Nephron progenitor cell (in vitro differentiated cells): Measurements from ENCODE around the gene FNDC3B.

Experiments used
- DNase-seq: peaks from one replicate; pipeline ENCODE4 v3.0.0; 2021
- H3K27ac Mint-ChIP-seq: 2 replicates; pipeline ENCODE4 v1.8.0; 2021; ENCODE audit warnings: mild to moderate bottlenecking, moderate library complexity, mixed read lengths
- H3K27me3 Mint-ChIP-seq: 2 replicates; pipeline ENCODE4 v1.8.0; 2021; ENCODE audit warnings: mild to moderate bottlenecking, low read depth, mixed read lengths; ENCODE audit not compliant: poor library complexity
- H3K36me3 Mint-ChIP-seq: 2 replicates; pipeline ENCODE4 v1.8.0; 2021; ENCODE audit warnings: low read depth, mixed read lengths
- H3K4me1 Mint-ChIP-seq: 2 replicates; pipeline ENCODE4 v1.8.0; 2021; ENCODE audit warnings: mixed read lengths
- H3K4me3 Mint-ChIP-seq: 2 replicates; pipeline ENCODE4 v1.8.0; 2021; ENCODE audit warnings: mild to moderate bottlenecking, moderate library complexity, mixed read lengths
- H3K9me3 Mint-ChIP-seq: 2 replicates; pipeline ENCODE4 v1.8.0; 2021; ENCODE audit warnings: mild to moderate bottlenecking, moderate library complexity, mixed read lengths
- CTCF ChIP-seq: fragments of 200-600 bp; sonication (generic); IDR thresholded peaks from 2 replicates; pipeline ENCODE4 v1.5.0; 2021; ENCODE audit warnings: antibody characterized with exemption

The FNDC3B gene

DNA sequence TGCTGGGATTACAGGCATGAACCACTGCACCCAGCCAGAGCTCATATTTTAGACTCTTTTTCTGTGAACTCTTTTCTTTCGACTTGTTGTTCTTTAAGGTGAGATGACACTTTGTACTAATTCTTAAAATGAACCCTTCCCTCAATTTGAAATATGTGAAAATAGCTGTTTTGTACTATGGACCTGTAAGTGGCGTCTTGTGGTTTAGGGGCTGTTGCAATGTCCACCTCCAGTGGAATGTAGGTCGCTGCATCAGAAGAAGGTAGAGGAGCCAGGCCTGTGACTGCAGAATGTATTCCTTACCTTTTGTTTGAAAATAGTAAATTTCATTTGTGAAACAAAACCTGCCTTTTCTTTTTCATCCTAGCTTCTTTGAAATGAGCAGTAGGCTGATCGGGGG is 38.9 kb downstream of the FNDC3B start:
- Mint-ChIP-seq H3K27ac (peak overlapping the region; percentile 39), H3K27me3 (no peaks in the 10 kb centered on the region), H3K36me3 (peaks cover 80% of the 10 kb centered on the region), H3K9me3 (peaks cover 7% of the 10 kb centered on the region), H3K4me3 (no peak overlapping the region), H3K4me1 (peaks cover 30% of the 10 kb centered on the region)
- DNase-seq: no peak
- TF ChIP-seq CTCF: no peak

- peak overlapping the region; percentile 59 for H3K27ac Mint-ChIP-seq
- no peak for DNase-seq
- H3K27me3 Mint-ChIP-seq: no peaks in the 10 kb centered on the region
Measured at GRCh38 chr3:172078721-172079120, 39.3 kb downstream of the FNDC3B start.

DNA sequence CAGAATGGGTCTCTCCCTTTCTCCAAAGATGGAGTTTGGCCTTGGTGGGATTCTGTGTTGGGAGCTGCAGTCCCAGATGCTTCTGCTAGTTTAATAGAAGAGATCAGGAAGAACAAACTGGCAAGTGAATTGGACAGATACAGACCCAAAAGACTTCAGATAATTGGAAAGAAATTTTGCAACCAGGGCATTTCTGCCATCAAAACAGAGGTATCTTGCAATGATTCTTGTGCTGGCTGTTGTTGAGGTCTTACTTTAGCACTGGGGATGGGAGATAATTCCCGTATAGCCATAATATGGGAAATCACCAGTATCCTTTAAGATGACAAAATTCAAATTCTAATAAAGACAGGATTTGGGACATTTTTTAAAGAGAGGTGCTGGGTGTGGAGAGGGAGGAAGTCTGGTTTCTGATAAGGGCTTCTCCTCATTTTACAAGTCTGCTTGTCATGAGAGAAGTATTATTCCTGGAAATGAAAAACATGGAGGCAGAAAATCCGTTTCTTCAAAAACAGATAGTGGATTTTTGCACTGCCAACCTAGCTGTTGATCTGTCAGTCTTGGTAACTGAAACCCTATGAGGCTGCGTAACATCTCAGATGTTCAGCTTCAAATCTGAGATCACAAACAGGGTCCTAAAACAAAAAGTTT is 40.1 kb downstream of the FNDC3B start:
- peaks cover 85% of the 10 kb centered on the region for H3K36me3 Mint-ChIP-seq

More at GRCh38 chr3:172078721-172079120, 39.3 kb downstream of the FNDC3B start:
- peaks cover 80% of the 10 kb centered on the region for H3K36me3 Mint-ChIP-seq
- no peak for TF ChIP-seq CTCF
- H3K4me1 Mint-ChIP-seq: peaks cover 25% of the 10 kb centered on the region
- no peak overlapping the region for H3K4me3 Mint-ChIP-seq
- peaks cover 12% of the 10 kb centered on the region for H3K9me3 Mint-ChIP-seq

DNA sequence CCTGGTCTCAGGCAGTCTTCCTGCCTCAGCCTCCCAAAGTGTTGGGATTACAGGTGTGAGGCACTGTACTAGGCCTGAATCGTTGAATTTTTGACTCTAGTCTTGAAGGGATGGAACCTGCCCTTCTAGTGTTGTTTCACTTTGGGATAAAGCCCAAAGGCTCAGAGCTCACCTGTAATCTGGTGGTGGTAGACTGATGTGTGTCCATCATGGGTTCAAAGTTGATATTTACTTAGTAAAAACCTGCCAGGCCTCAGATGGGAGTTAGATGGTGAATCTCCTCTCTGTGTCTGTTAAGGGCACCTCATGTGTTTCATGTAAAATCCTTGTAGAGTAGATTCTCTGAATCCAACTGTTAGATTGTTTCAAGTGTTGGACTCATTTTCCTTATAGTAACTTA is 41.1 kb downstream of the FNDC3B start:
- no peak for DNase-seq
- peaks cover 9% of the 10 kb centered on the region for H3K4me1 Mint-ChIP-seq
- peaks cover 20% of the 10 kb centered on the region for H3K9me3 Mint-ChIP-seq
- no peak overlapping the region for H3K27ac Mint-ChIP-seq
- H3K27me3 Mint-ChIP-seq: no peaks in the 10 kb centered on the region
- H3K36me3 Mint-ChIP-seq: peaks cover 91% of the 10 kb centered on the region
- H3K4me3 Mint-ChIP-seq: no peak overlapping the region
- no peak for TF ChIP-seq CTCF

More for the DNA sequence above, 40.1 kb downstream of the FNDC3B start:
- peaks cover 18% of the 10 kb centered on the region for H3K4me1 Mint-ChIP-seq
- DNase-seq: no peak
- peaks cover 15% of the 10 kb centered on the region for H3K9me3 Mint-ChIP-seq
- no peaks in the 10 kb centered on the region for H3K27me3 Mint-ChIP-seq
- TF ChIP-seq CTCF: no peak
- peak overlapping the region; percentile 59 for H3K27ac Mint-ChIP-seq
- no peak overlapping the region for H3K4me3 Mint-ChIP-seq

DNA sequence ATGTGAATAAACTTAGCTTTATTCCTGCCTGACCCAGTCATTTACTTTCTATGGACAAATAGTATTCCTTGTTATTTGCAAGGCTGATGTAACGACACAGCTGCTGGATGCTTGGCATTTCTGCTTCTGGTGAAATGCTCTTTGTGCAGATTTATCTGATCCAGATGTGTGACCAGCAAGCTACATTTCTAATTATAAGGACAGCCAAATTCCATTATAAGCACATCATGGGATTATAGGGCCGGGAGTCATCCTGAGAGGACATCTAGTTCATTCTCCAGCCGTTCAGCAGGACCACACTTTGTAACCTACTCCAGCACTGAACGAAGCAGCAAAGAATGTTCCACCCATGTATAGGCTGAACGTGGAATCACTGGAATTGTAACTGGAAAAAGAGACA is 42.9 kb downstream of the FNDC3B start:
- no peak for TF ChIP-seq CTCF
- Mint-ChIP-seq H3K4me3 (no peak overlapping the region), H3K27ac (no peak overlapping the region), H3K9me3 (peaks cover 20% of the 10 kb centered on the region), H3K27me3 (no peaks in the 10 kb centered on the region), H3K4me1 (peaks cover 8% of the 10 kb centered on the region), H3K36me3 (peaks cover 84% of the 10 kb centered on the region)
- DNase-seq: no peak
